Measurements from ENCODE around the gene MEOX1.
A peak's percentile ranks its signal among the peaks of the same experiment; 100 is the strongest.

MEOX1 gene

GRCh38 chr17:43679401-43679800 lies 17.7 kb upstream of the MEOX1 start:
- no peak for DNase-seq

- DNase-seq, result no peak
These were observed 14.7 kb upstream of the MEOX1 start for GRCh38 chr17:43676471-43676870.

- no peak for DNase-seq
These were observed 12.7 kb upstream of the MEOX1 start for GRCh38 chr17:43674394-43674793.

GRCh38 chr17:43673516-43674323 lies 12.0 kb upstream of the MEOX1 start:
- DNase-seq, result peak; percentile 64

- no peak for DNase-seq
These were observed 10.2 kb upstream of the MEOX1 start for GRCh38 chr17:43671755-43672519.

GRCh38 chr17:43671031-43671692 lies 9.4 kb upstream of the MEOX1 start:
- no peak for DNase-seq

GRCh38 chr17:43670645-43671030 lies 8.9 kb upstream of the MEOX1 start:
- DNase-seq, result no peak

- no peak for DNase-seq
These were observed 8.4 kb upstream of the MEOX1 start for GRCh38 chr17:43669971-43670644.

GRCh38 chr17:43667947-43668348 lies 6.2 kb upstream of the MEOX1 start:
- no peak for DNase-seq

GRCh38 chr17:43667506-43667905 lies 5.8 kb upstream of the MEOX1 start:
- DNase-seq, result no peak

GRCh38 chr17:43665937-43666236 lies 4.2 kb upstream of the MEOX1 start:
- DNase-seq, result no peak

GRCh38 chr17:43665084-43665936 lies 3.6 kb upstream of the MEOX1 start:
- no peak for DNase-seq

GRCh38 chr17:43664096-43664495 lies 2.4 kb upstream of the MEOX1 start:
- no peak for DNase-seq

GRCh38 chr17:43663383-43663782 lies 1.7 kb upstream of the MEOX1 start:
- no peak for DNase-seq

GRCh38 chr17:43662413-43663141 lies 855 bp upstream of the MEOX1 start:
- peak; percentile 13 for DNase-seq

GRCh38 chr17:43660816-43661493 lies 767 bp downstream of the MEOX1 start:
- DNase-seq, result peak; percentile 15

- no peak for DNase-seq
These were observed 1.7 kb downstream of the MEOX1 start for GRCh38 chr17:43659823-43660617.

GRCh38 chr17:43658900-43659299 lies 2.8 kb downstream of the MEOX1 start:
- DNase-seq, result no peak

- DNase-seq, result no peak
These were observed 5.9 kb downstream of the MEOX1 start for GRCh38 chr17:43655693-43656255.

- no peak for DNase-seq
These were observed 9.6 kb downstream of the MEOX1 start for GRCh38 chr17:43652124-43652480.
